Neural progenitor cell (in vitro differentiated cells): ENCODE data around the gene DNAJB2.

Source experiments
- CTCF ChIP-seq: fragments of 200-600 bp; sonication (generic); IDR thresholded peaks from 2 replicates; pipeline ENCODE4 v1.5.1; 2017; ENCODE audit warnings: antibody characterized with exemption, mild to moderate bottlenecking
- EZH2 ChIP-seq: fragments of 200-600 bp; sonication (generic); IDR thresholded peaks from 2 replicates; pipeline ENCODE4 v1.6.1; 2017; ENCODE audit warnings: antibody characterized with exemption, mild to moderate bottlenecking, moderate library complexity

DNA sequence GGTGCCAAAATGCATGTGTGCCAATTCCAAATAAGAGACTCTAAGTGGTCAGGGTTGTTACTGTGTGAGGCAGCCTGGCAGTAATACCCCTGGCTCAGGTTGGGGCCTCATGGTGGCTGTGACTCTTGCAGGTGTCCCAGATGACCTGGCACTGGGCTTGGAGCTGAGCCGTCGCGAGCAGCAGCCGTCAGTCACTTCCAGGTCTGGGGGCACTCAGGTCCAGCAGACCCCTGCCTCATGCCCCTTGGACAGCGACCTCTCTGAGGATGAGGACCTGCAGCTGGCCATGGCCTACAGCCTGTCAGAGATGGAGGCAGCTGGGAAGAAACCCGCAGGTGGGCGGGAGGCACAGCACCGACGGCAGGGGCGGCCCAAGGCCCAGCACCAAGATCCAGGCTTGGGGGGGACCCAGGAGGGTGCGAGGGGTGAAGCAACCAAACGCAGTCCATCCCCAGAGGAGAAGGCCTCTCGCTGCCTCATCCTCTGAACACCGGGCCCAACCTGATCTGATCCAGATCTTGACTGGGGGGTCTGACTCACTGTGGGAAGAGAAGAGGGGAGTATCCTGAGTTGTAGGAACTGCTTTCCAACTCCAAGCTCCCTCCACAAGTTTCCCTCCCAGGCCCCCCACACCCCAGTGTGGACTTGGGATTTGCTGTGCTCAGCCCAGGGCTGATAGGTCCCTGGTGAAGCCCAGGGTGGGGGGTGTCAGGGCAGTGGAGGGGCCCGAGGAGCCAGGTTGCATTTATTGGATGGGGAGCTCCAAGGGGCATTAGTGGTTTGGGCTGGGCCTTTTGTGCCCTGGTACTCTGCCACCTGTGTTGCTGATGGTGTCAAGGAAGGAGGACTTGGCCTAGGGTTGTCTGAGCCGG lies 5.6 kb downstream of the DNAJB2 start:
- TF ChIP-seq CTCF = no peak
- no peak for TF ChIP-seq EZH2
